NCI-H1694 treated with DMSO at 0.1 percent for 48 hours (cell line): Measurements from ENCODE around the gene LINC00632.
"Not testable (repeated sequence)": the region's sequence is repeated elsewhere in the genome, so short reads cannot be mapped to it uniquely, and the experiment has no call there.

Source experiments
- DNase-seq: peaks from one replicate; lab custom pipeline; 2025; lab: John Stamatoyannopoulos, UW

The LINC00632 gene

GRCh38 chrX:140709421-140709846, at the start of gene LINC00632:
Gene LINC00632, plus strand, starts transcription at chrX:140709759.
- no peak for DNase-seq

GRCh38 chrX:140661643-140662042, 47.9 kb upstream of the LINC00632 start:
- no peak for DNase-seq

- DNase-seq, result peak; percentile 6
Observed at GRCh38 chrX:140664939-140665338, 44.6 kb upstream of the LINC00632 start.

DNA sequence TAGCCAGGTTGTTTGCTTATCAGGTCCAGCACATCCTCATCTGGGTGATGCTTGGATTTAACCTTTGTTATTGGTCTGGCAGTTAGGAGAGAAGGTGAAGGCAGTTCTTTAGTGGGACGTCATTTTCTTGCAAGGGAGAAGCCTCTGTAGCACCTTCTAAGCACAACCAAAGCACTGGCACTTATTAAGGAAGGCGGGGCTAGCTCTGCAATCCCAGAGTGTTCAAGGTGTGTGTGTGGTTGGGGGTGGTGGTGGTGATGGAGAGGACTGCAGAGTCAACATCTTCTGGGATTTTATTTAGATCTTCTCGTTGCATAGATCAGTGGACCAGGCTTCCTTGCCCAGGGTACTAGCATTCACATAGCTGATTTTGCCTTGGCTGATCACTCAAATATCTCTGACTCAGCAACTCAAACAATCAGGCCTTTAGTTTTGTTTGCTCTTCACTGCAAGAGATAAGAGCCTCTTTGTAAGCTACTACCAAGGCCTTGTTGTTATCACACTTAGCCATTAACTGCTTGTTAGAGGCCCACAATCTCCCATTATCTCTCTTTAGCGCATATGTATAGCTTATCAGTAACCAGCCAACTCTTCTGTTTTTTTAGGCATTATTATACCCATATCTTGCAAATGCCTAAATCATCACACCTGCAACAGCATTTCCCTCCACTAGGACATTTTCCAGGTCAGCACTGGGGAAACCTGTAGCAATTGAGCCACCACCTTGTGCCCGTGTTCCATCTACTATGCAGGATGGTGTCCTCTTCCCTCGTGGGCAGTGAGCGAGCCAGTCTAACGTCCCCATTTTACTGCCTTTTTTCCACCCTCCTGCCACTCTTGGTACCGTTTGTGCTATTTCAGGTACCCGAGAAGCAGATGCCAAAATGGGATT, 36.5 kb upstream of the LINC00632 start:
- DNase-seq, result no peak

DNA sequence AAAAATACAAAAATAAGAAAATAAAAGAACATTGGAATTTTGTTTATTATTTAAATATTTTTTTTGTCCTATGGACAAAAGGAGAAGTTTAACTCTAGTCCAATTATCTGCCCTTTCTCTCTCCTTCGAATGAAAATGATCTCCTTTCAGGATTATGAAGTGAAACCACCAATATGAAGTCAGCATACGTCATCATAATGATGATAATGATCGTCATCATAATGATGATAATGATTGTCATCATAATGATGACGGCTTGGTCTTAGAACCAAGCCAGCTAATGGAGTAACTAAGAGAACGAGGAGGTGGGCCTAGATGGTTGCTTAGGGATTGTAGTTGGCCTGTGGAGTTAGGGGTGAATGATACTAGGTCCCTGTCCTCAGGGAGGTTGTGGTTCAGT, 21.9 kb upstream of the LINC00632 start:
- no peak for DNase-seq

DNA sequence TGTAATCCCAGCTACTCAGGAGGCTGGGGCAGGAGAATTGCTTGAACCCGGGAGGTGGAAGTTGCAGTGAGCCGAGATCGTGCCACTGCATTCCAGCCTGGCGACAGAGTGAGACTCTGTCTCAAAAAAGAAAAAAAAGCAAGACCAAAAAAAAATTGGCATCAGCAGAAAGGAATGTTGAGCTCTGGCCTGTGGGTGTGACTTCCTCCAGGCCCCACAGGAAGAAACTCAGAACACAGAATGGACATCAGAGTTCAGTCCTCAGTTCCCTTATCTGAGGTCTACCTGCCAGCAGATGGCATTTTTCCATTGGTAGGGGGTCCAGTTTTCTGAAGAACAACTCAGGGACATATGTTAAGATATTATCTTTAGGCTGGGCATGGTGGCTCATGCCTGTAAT, 18.0 kb upstream of the LINC00632 start:
- not testable (repeated sequence) for DNase-seq

DNA sequence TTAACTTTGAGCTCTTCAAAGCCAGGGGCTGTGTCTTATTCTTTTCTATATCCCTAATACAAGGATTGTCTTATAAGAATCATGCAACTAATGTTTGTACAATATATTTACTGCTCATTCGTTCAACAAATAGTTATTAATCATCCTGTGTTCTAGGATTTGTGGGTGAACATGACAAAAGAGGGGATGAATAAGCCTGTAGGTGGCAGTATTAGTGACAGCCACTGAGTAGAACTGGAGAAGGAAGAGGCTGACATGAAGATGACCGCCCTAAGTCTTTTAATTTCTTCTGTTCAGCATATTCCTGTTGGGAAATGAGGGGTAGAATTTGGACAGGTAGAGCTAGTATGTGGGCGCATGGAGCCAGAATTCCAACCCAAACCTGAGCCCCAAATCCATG, 11.9 kb upstream of the LINC00632 start:
- DNase-seq, result no peak

DNA sequence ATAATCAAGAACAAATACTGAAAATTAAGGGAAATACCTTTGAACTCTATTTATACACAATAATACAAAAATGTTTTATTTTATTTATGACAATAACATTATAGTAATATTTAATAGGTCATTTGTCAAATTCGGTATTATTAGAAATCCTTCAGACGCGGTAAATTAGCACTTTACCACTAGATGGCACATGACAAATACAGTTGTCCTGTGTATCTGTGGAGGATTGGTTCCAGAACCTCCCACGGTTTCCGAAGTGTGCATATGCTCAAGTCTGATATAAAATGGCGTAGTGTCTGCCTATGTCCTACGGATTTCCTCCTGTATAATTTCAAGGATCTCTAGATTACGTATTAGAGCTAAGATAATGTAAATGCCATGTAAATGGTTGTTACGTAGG, 8.1 kb upstream of the LINC00632 start:
- DNase-seq, result no peak

DNA sequence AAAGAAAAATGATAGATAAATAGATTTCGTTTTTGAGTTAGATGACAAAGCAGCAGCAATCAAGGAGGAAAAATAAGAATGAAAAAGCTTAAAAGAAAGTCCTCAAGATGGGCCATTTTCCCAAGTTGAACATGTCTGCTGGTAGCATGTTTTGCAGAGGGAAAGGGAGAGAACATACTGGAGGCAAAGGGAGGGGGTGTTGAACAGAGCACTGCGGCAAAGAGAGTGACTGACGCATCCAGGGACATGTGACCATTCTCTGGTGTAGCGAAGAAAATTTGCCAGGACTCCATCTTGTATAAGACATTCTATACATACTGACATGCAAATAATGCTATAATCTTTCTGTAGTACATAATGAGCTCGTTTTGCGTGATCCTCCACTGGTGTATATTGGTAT, 1.2 kb downstream of the LINC00632 start:
- no peak for DNase-seq

DNA sequence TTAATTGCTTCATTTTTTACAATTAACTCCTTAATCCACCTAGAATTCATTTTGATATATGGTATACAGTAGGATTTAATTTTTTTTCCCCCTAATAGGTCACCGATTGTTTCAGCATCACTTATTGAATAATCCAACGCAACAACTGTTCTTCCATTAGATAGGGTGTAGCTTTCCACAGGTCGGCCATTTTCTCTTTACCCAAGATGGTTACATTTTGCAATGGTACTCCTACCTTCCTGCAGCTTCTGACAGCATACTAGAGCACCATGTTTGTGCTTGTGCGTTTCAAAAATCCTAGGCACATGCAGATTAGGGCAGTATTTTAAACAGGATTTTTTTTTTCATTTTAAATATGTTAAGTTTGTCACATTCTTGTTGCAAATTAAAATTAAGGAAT, 2.3 kb downstream of the LINC00632 start:
- no peak for DNase-seq

- no peak for DNase-seq
Observed at GRCh38 chrX:140712413-140713173, 3.0 kb downstream of the LINC00632 start.

DNA sequence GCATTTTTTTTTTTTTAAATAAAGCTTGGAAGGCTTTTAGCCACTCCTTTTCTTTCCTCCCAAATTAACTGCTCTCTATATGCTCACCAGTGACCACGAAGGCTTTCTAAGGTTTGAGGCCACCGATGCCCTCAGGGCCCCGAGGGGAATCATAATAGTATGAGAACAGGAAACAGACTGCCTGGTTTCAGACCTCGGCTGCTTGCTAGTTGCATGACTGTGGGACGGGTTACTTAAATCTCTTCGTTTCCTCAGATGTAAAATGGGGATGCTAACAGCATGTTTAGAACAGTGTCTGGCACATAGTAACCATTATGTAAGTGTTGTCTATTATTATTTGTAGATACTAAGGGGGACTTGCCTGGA, 3.6 kb downstream of the LINC00632 start:
- no peak for DNase-seq

DNA sequence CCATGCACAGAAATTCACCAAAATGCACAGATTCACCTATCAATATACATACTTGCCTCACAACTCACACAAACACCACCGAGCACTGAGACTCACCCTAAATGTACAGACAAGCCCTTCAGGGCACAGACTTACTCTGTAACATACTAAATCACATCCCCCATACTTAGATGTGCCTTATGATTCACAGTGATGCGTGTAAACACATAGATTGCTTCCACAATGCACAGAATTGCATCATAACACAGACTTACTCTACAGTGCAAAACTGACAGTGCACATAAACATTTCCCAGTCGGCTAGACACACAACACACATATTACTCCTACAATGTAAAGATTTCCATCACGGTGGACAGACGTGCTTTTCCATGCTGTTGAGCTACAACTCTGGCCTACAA, 6.2 kb downstream of the LINC00632 start:
- no peak for DNase-seq

DNA sequence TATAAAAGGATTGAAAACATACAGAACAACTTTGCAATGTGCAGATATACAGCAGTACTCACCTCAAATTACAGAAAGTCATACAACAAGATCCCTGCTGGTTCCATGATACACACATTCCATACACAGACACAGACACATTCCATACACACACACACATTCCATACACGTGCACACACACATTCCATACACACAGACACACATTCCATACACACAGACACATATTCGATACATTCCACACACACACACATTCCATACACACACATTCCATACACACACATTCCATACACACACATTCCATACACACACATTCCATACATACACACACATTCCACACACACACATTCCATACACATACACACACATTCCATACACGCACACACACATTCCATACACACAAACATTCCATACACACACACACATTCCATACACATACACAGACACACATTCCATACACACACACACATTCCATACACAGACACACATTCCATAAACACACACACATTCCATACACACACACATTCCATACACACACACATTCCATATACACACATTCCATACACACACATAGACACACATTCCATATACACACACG, 13.7 kb downstream of the LINC00632 start:
- DNase-seq, result no peak

DNA sequence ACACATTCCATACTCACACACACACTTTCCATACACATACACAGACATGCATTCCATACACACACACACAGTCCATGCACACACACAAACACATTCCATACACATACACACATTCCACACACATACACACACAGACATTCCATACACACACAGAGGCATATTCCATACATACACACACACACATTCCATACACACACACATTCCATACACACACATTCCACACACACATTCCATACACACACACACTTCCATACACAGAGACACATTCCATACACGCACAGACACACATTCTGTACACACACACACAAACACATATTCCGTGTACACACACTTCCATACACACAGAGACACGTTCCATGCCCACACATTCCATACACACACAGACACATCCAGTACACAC, 14.8 kb downstream of the LINC00632 start:
- DNase-seq, result no peak

DNA sequence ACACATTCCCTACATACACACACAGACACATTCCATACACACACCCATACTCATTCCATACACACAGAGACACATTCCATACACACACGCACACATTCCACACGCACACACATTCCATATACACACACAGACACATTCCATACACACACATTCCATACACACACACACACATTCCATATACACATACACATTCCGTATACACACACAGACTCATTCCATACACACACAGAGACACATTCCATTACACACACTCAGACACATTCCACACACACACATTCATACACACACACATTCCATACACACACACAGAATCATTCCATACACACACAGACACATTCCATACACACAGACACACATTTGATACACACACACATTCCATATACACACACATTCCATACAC, 15.2 kb downstream of the LINC00632 start:
- no peak for DNase-seq

DNA sequence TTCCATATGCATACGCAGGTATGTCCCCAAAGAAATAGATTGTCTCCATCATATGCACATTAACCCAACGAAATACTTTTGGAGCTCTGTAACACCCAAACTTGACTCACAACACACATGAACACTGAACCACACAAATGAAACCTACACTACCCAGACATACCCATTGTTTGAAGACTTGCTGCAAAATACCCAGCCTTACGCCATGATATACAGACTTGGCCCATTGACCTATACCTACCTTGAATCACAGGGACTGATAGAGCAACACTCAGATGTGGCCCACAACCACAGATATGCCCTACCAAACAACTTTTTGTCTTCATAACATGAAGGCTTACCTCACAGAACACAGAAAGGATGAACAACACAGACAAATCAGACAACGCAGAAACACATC, 15.9 kb downstream of the LINC00632 start:
- DNase-seq, result no peak

DNA sequence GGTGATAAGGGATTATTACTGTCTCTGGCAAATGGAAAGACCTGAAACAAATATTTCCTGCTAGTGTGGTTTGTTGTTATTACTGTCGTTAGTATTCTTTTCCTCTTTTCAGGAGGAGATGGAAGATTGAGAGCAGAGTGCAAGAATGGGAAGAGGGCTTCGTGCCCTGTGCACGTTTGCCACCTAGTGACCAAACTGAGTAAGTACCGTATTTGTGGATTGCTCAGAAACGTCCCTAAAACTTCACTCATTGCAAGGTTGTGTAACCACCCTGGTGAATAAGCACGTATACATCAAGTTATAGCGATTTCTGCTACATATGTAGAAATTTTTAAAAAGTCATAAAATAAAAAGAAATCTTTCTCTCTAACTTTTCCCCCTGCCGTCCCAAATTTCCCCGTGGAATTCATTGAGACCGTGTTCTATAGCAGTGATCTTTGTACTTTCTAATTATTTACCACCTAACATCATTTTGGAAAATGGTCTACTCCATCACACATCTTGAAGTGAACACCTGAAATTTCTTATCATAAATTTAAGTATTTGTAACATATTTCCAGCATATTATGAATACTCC, 24.3 kb downstream of the LINC00632 start:
- DNase-seq, result peak; percentile 12

DNA sequence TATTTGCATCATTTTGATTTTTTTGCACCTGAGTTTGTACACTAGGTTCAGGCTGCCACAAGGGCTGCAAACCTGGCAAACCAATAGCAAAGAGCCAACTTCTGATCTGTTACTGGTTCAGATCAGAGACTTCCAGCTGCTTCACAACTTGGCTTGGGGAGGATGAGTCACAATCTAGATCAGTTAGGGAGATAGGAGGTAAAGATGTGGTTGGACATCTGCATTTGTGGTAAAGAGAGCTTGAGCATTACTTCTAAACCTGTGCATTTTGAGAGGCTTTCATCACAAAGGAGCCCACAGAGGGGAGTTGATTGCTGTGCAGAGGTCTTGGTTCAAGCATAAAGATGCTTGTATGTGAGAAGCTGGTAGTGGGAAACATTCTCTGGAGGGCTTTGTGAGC, 34.5 kb downstream of the LINC00632 start:
- no peak for DNase-seq

GRCh38 chrX:140756941-140757340, 47.4 kb downstream of the LINC00632 start:
- no peak for DNase-seq

DNA sequence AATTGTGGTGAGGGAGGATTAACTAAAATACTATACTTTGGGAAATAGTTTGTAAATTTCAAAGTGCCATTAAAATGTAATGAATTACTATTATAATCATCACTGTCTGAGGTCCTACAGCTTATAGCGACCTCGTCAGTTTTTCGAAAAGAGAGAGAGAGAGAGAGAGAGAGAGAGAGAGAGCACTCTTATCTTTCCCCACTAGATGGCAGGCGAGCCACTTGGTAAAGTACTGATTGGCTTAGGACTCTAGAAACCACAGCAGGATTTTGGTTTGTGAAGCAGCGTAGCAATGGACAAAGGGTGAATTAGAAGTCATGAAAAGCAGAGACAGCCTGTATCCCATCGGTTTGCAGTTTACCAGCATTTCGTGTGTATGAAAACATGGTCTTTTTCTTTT, 52.5 kb downstream of the LINC00632 start:
- peak; percentile 22 for DNase-seq

DNA sequence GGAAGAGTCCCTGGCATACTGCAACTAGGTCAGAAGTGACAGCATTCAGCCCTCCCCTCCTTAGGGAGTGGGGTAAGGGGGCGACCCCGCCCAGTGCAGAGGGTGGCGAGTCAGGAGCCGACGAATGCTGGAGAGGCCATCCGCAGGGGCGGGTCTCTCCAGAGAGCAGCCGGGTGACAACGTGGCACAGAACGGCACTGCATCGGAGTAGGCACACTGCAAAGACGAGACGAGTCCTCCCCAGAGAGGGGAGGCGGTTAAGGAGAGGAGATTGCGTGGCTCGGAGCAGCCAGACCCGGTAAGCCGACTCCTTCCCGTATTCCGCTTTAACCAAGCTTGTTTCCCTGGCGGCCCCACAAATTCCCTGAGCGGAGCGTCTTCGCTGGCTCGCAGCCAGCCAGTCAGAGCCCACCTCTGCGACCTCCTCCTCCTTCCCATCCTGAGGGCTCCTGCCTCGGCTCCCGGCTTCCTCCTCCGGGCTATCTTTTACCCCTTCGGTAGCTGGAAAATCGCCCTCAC, 54.9 kb downstream of the LINC00632 start:
- no peak for DNase-seq
